Activated CD8-positive, alpha-beta memory T cell treated with anti-CD3 and anti-CD28 coated beads for 36 hours (primary cell): ENCODE measurements around the gene CABP4. TPM values are rescaled to one million over a fixed set of nuclear protein-coding genes. Genes with fewer than 3 reads are reported as not detected.

Source experiments
- CTCF ChIA-PET: fragments of 350-600 bp; sonication (Branson Sonifier 250); formaldehyde crosslinking; loops from one replicate; lab custom pipeline; 2021; ENCODE audit warnings: antibody characterized with exemption; lab: Charles Lee
- POLR2A ChIA-PET: fragments of 350-600 bp; sonication (Branson Sonifier 250); formaldehyde crosslinking; loops from one replicate; lab custom pipeline; 2021; ENCODE audit warnings: antibody characterized with exemption; lab: Charles Lee
- total RNA-seq, 2 experiments: library from RNA; stranded (reverse); gene quantifications; one replicate each; pipeline ENCODE4 v1.2.3, GENCODE V29; 2021

The CABP4 gene
- total RNA-seq, 2 experiments from 2014 or later = 0.23 TPM; not detected in 1

GRCh38 chr11:67429038-67429668, 26.0 kb upstream of the CABP4 start:
- ChIA-PET POLR2A (interaction anchor here (0.7 to 2.6 kb wide), 6 partner anchors 9 to 27 kb away, joined by 3 to 27 read pairs (median 8); partner anchors contain the start of genes PPP1CA, PTPRCAP and TBC1D10C), CTCF (interaction anchor here (2.5 kb wide), 1 partner anchor 8 kb away, joined by 14 read pairs; the partner anchor contains the start of gene PTPRCAP)

GRCh38 chr11:67429722-67430121, 25.4 kb upstream of the CABP4 start:
- ChIA-PET CTCF (interaction anchor here (2.5 kb wide), 1 partner anchor 7 kb away, joined by 14 read pairs; the partner anchor contains the start of gene PTPRCAP), POLR2A (interaction anchor here (2.6 kb wide), 1 partner anchor 9 kb away, joined by 27 read pairs; the partner anchor contains the start of gene PTPRCAP)

- CTCF ChIA-PET = interaction anchor here (0.7 to 0.9 kb wide), 2 partner anchors 25 to 30 kb away, joined by 3 to 4 read pairs; partner anchors contain the start of gene PPP1CA
- POLR2A ChIA-PET = interaction anchor here (1.0 kb wide), 1 partner anchor 12 kb away, joined by 5 read pairs; no protein-coding TSS in a partner anchor
These were observed 23.6 kb upstream of the CABP4 start for GRCh38 chr11:67431346-67432249.

- ChIA-PET CTCF (interaction anchor here (0.9 to 1.4 kb wide), 3 partner anchors 8 to 26 kb away, joined by 3 read pairs; no protein-coding TSS in a partner anchor), POLR2A (interaction anchor here (0.6 to 1.2 kb wide), 4 partner anchors 12 to 54 kb away, joined by 3 to 6 read pairs (median 3); no protein-coding TSS in a partner anchor)
These were observed 22.4 kb upstream of the CABP4 start for GRCh38 chr11:67432655-67433349.

GRCh38 chr11:67433536-67434394, 21.4 kb upstream of the CABP4 start:
- ChIA-PET POLR2A (interaction anchor here (0.6 to 5.6 kb wide), 10 partner anchors 11 to 72 kb away, joined by 3 to 79 read pairs (median 3); partner anchors contain the start of genes AIP and PITPNM1), CTCF (interaction anchor here (0.6 to 1.7 kb wide), 7 partner anchors 8 to 72 kb away, joined by 3 to 5 read pairs (median 4); partner anchors contain the start of genes PITPNM1 and PPP1CA)

GRCh38 chr11:67434395-67434881, 20.7 kb upstream of the CABP4 start:
- POLR2A ChIA-PET = interaction anchor here (0.7 to 5.6 kb wide), 6 partner anchors 10 to 71 kb away, joined by 3 to 79 read pairs (median 3); partner anchors contain the start of genes AIP and PITPNM1
- CTCF ChIA-PET = interaction anchor here (0.6 to 1.7 kb wide), 5 partner anchors 14 to 71 kb away, joined by 3 to 5 read pairs (median 5); partner anchors contain the start of genes PITPNM1 and PPP1CA

GRCh38 chr11:67435031-67435726, 20.0 kb upstream of the CABP4 start:
- POLR2A ChIA-PET = interaction anchor here (1.0 to 5.6 kb wide), 6 partner anchors 10 to 70 kb away, joined by 3 to 79 read pairs (median 17); partner anchors contain the start of genes AIP, PITPNM1 and TBC1D10C
- CTCF ChIA-PET = interaction anchor here (1.1 to 3.0 kb wide), 4 partner anchors 15 to 53 kb away, joined by 3 to 16 read pairs (median 4); partner anchors contain the start of gene PPP1CA

- CTCF ChIA-PET = interaction anchor here (0.8 to 3.0 kb wide), 7 partner anchors 7 to 70 kb away, joined by 3 to 16 read pairs (median 6); partner anchors contain the start of genes PITPNM1, PPP1CA, RPS6KB2 and TMEM134
- POLR2A ChIA-PET = interaction anchor here (1.2 to 5.6 kb wide), 8 partner anchors 9 to 50 kb away, joined by 7 to 79 read pairs (median 20); partner anchors contain the start of genes AIP, PPP1CA and TBC1D10C
These were observed 19.3 kb upstream of the CABP4 start for GRCh38 chr11:67435727-67436458.

GRCh38 chr11:67436459-67437081, 18.6 kb upstream of the CABP4 start:
- CTCF ChIA-PET = interaction anchor here (0.8 to 3.0 kb wide), 10 partner anchors 8 to 69 kb away, joined by 3 to 16 read pairs (median 4); partner anchors contain the start of genes PITPNM1, PPP1CA, RPS6KB2 and TMEM134
- POLR2A ChIA-PET = interaction anchor here (0.8 to 5.6 kb wide), 12 partner anchors 8 to 49 kb away, joined by 3 to 79 read pairs (median 16); partner anchors contain the start of genes AIP, PPP1CA, RPS6KB2 and TBC1D10C

- POLR2A ChIA-PET = interaction anchor here (0.6 to 5.6 kb wide), 17 partner anchors 8 to 205 kb away, joined by 3 to 79 read pairs (median 7); partner anchors contain the start of genes AIP, CLCF1, PPP1CA and RAD9A
These were observed 17.9 kb upstream of the CABP4 start, which contains the start of gene PTPRCAP for GRCh38 chr11:67437082-67437808. PTPRCAP (minus strand) TSS chr11:67437682; CDS start chr11:67437619, 63 bp downstream.

GRCh38 chr11:67437809-67438157, 17.4 kb upstream of the CABP4 start:
- ChIA-PET CTCF (interaction anchor here (0.5 to 3.0 kb wide), 13 partner anchors 9 to 69 kb away, joined by 3 to 16 read pairs (median 4); partner anchors contain the start of genes PITPNM1, PPP1CA, RPS6KB2 and TMEM134), POLR2A (interaction anchor here (0.6 to 5.6 kb wide), 16 partner anchors 9 to 205 kb away, joined by 3 to 79 read pairs (median 9); partner anchors contain the start of genes AIP, CLCF1, PPP1CA and RAD9A)

More at GRCh38 chr11:67437082-67437808, 17.9 kb upstream of the CABP4 start, which contains the start of gene PTPRCAP:
- CTCF ChIA-PET = interaction anchor here (0.5 to 3.0 kb wide), 14 partner anchors 9 to 69 kb away, joined by 3 to 16 read pairs (median 4); partner anchors contain the start of genes PITPNM1, PPP1CA, RPS6KB2 and TMEM134

- ChIA-PET CTCF (interaction anchor here (0.7 to 3.0 kb wide), 15 partner anchors 10 to 68 kb away, joined by 3 to 16 read pairs (median 4); partner anchors contain the start of genes PITPNM1, PPP1CA, RPS6KB2 and TBC1D10C), POLR2A (interaction anchor here (0.6 to 5.6 kb wide), 16 partner anchors 10 to 206 kb away, joined by 3 to 79 read pairs (median 12); partner anchors contain the start of genes AIP, PPP1CA, RAD9A and RPS6KB2)
These were observed 16.8 kb upstream of the CABP4 start for GRCh38 chr11:67438158-67438902.
